HG03103 (cell line): Measurements from ENCODE around the gene CNTNAP2.

Experiments
- ATAC-seq: cut with Tn5 transposase; IDR thresholded peaks from one replicate; pipeline ENCODE4 v1.9.1; 2021; ENCODE audit warnings: low read depth; ENCODE audit not compliant: unreplicated experiment

CNTNAP2 gene

GRCh38 chr7:147182874-147183273 is 1066.3 kb downstream of the CNTNAP2 start:
- ATAC-seq, result no peak

DNA sequence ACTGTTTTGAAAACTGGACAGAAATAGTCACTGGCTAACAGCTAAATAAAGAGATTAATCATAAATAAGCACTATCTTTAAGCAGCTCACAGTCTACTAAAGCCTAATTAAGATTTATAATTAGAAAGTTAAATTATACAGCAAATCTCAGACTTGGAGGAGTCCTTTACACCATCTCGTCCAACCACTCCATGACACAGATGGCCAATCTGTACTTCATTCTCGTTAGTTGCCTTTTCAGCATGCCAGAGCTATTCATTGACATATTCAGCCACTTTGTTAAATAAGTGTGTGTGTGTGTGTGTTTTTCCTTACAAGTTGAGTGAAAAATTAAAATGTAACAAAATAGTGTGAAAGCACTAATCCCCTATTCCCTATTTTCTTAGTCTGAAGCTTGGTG is 1066.7 kb downstream of the CNTNAP2 start:
- ATAC-seq, result no peak

DNA sequence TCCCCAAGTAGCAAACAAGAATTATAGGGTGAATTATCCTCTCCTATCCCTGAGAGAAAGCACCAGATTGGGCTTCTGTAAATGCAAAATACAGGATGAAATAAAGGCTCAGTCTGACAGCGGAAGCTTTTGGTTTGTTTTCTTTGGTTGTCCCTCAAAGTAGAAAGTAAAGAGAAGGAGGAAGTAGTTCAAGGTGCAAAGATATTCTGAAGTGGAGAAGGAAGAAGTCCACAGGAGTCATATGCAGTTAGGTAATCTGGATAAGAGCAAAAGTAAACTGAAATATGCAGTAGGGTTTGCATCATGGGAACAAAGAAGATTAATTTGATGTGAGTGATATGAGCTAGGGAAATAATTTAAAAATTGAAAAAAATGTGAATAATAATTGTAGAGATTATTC is 1071.9 kb downstream of the CNTNAP2 start:
- no peak for ATAC-seq

GRCh38 chr7:147193476-147193875 is 1076.9 kb downstream of the CNTNAP2 start:
- no peak for ATAC-seq

DNA sequence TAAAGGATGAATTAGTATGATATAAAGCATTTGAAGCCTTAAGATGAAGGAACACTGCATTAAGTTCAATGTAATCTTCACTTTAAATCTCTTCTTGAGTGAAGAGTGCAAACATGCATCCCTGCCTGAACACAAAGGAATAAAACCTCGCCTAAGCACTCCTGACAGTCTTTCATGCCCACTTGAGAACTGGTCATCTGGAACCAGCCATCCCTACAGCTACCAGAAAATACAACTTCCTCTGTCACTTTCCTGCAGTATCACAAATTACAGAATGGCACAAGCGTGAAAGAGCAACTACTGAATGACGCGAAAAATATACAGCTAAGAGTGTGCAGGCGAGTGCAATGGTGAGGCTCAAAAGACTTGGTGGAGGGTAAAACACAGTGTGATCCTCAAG is 1079.9 kb downstream of the CNTNAP2 start:
- ATAC-seq, result no peak

GRCh38 chr7:147197006-147197405 is 1080.4 kb downstream of the CNTNAP2 start:
- no peak for ATAC-seq

GRCh38 chr7:147199868-147200267 is 1083.3 kb downstream of the CNTNAP2 start:
- ATAC-seq, result no peak

DNA sequence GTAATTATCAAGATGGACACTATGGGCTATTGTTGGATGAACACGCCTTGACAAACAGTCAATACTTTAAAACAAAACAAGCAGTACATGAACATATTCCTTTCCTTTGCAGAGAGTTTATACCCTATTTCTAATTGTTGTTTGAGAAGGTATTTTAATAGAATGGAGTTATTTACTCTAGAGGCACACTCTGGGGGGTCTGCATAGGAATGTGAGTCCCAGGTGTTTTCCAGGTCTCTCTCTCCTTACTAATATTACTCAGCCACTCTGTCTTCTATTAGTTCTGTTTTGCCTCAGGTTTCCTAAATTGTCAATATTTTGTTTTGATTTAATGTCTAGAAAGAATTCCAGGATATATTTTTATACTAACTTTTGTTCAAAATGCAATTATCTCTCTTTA is 1091.4 kb downstream of the CNTNAP2 start:
- no peak for ATAC-seq

GRCh38 chr7:147231275-147231674 is 1114.7 kb downstream of the CNTNAP2 start:
- no peak for ATAC-seq

DNA sequence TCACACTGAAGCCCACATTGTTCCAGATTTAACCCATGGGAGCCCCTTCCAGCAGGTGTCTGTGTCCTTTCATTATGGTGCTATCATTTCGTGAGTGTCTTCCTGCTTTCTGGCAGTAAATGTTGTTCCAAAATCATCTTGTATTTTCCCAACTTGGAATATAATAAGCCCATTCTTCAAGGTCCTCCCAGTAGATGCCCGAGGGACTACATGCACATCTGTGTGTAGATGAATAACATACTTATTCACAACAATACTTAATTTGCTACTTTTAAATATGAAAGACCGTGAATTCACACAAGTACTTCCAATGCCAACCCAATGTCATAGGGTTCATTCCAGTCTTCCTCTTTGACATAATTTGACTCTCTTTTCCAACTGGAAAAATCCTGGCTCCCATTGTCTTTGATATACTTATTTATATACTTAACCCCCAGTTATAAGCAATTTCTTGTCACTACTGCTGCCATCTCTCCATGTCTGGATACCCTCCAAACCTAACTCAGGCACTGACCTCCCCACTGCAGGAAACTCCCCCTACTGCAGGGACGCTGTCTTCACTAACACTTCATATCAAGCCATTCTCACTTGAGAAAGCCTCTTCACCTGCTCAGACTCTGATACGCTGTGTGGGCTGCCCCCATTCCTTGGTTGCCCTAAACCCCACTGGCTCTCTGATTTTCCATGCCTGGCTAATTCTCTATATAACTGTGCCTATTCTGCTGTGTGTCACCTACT is 1119.2 kb downstream of the CNTNAP2 start:
- no peak for ATAC-seq

DNA sequence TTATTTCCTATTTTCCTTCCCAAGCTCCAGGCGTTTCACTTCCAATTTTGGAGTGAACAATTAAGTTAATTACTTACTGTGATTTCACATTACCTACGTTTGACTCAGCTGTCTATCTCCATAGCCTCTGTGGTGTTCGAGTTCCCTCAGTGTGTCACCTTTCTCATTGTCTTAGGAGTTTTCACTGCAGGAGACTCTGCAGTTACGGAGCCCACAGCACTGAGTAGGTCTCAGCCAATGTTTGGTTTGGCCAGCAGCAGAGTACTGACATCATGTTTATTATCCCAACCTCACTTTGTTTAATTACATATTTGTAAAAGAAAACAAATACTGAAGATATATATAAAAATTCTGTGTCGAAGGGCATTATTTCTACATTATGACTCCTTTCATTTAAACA is 1123.9 kb downstream of the CNTNAP2 start:
- no peak for ATAC-seq

DNA sequence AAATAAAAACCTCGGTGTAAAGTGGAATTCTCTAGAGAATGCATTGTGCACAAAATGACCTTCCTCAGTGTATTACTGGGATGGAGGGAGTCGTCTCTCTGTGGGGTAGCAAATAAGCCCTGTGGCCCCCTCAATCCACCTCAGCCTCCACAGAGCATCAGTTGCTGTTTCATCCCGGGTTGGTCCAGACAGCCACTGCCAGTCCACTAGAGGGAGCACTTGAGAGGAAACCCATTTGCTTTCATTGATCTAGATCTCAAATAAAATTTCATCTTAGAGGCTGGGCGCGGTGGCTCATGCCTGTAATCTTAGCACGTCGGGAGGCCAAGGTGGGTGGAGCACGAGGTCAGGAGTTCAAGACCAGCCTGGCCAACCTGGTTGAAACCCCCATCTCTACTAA is 1128.7 kb downstream of the CNTNAP2 start:
- ATAC-seq, result no peak

- ATAC-seq, result no peak
Observed at GRCh38 chr7:147249956-147250355, 1133.4 kb downstream of the CNTNAP2 start.

DNA sequence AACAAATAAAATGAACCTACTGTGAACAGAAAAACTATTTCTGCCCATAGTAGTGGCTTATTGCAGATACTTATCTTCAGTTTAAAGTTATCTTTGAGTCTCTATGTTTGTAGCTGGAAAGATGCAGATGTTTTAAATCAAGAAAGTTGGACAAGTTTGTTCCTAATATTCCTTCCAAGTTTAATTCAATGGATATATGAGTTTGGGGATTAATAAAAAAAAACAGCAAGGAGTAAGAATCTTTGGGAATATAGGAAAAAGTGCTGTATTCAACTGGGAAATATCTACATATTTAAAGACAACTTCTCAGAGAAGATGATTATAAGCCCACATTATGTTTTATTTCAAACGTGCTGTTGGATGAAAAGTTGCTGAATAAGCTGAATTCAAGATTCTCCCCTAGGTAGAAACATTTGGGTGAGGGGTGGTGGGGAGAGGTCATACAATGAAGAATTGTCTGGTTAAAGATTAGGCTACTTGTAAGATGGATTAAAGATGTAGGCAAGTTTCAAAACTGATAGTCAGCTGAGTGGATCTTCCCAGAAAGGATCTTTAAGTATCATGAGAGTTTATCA is 1135.2 kb downstream of the CNTNAP2 start:
- ATAC-seq, result no peak

- no peak for ATAC-seq
Observed at GRCh38 chr7:147261693-147262092, 1145.1 kb downstream of the CNTNAP2 start.

DNA sequence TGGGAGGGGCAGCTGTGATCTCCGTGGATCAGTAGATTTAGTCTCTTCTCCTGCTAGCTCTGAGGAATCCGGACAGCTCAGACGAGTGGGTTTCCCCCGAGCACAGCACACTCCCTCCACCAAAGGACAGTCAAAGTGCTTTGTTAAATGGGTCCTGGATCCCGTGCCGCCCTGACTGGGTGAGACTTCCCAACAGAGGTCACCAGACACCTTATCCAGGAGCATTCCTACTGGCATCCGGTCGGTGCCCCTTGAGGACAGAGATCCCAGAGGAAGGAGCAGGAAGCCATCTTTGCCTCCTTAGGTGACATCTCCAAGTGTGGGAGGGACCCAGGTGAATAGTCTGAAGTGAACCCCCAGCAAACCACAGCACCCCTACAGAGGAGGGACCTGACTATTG is 1148.9 kb downstream of the CNTNAP2 start:
- ATAC-seq, result no peak

GRCh38 chr7:147276106-147276505 is 1159.5 kb downstream of the CNTNAP2 start:
- ATAC-seq, result no peak

- no peak for ATAC-seq
Observed at GRCh38 chr7:147276783-147277370, 1160.3 kb downstream of the CNTNAP2 start.

- ATAC-seq, result no peak
Observed at GRCh38 chr7:147279514-147279913, 1162.9 kb downstream of the CNTNAP2 start.

- ATAC-seq, result no peak
Observed at GRCh38 chr7:147279964-147280374, 1163.4 kb downstream of the CNTNAP2 start.

DNA sequence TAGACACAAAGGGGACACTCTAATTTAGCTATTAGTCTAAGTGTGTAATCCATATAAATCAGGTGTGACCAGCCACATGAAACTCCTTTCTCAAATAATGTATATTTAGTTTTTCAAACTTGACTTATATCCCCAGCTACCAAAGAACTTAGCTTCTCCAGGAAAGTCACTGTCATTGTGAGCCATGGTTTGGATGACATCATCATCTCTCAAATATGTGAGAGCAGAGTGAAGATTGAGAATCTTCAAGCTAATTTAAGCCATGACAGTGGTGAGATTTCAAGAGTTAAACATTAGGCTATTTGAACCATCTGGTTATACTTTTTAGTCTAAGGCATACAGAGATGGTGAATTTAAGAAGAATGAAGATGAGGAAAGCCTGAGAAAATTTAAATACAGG is 1165.6 kb downstream of the CNTNAP2 start:
- no peak for ATAC-seq

- ATAC-seq, result no peak
Observed at GRCh38 chr7:147296201-147296600, 1179.6 kb downstream of the CNTNAP2 start.
